GM21528 (cell line): ENCODE results near the gene CARD16.
"Not testable (repeated sequence)": the region's sequence is repeated elsewhere in the genome, so short reads cannot be mapped to it uniquely, and the experiment has no call there.

ENCODE experiments used
- ATAC-seq: cut with Tn5 transposase; IDR thresholded peaks from one replicate; pipeline ENCODE4 v1.9.1; 2021; ENCODE audit warnings: mild to moderate bottlenecking, moderate library complexity; ENCODE audit not compliant: unreplicated experiment, low FRiP score

CARD16 gene

DNA sequence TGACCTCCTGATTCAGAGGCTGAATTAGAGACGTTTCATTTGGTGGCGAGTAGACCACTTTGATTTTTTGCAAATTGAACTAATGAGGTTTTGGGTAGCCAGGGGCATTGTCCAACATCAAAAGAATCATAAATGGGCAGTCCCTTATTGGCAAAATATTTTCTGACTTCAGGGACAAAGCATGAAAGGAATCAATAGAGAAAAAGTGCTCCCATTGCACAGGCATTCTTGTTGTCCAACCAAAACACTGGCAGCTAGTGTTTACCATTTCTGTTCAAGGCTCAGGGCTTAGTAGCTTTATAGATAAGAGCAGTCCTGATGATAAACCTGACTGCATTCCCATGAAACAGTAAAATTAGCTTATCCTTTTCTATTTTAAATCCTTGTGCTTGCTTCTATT lies 6.4 kb upstream of the CARD16 start:
- no peak for ATAC-seq

GRCh38 chr11:105049481-105049880 lies 4.3 kb upstream of the CARD16 start:
- ATAC-seq = no peak

- ATAC-seq = no peak
Measured at GRCh38 chr11:105046898-105047579, 1.9 kb upstream of the CARD16 start.

DNA sequence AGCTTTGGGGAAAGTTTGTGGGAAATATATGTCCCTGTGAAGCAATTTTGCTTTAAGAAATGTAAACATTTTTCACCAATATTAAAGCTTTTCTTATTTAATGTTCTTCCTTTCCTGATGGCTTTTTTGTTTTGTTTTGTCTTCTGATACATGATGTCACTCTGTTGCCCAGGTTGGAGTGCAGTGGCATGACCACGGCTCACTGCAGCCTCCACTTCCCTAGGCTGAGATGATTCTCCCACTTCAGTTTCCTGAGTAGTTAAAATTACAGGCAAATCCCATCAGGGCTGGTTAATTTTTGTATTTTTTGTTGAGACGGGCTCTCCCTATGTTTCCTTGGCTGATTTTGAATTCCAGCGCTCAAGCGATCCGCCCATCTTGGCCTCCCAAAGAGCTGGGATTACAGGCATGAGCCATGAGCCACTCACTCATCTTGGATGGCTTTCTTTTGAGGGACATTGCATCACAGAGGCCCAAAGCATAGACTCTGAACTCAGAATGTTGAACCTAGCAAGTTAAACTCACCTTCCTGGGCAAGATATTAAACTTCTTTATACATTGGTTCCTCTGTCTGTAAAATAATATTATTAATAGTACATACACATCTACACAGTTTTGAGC lies 651 bp upstream of the CARD16 start:
- ATAC-seq = no peak

- no peak for ATAC-seq
Measured at GRCh38 chr11:105042178-105042577, 3.0 kb downstream of the CARD16 start.

DNA sequence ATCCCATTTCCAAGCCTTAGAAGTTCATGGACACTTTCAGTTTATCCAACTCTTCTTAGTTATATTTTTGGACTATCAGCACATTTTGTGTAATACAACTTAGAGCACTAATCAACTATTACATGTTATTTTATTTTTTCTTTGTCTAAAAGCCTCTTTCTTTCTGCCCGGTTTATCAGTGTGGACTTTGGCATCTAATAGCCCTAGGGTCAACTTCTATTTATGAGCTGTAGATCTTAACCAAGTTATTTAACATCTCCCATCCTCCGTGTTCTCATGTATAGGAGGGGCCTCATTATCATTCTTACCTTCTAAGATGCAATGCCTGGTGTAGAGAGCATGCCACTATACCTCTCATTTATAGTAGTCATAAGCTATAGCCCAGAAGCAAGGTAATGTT lies 4.4 kb downstream of the CARD16 start:
- no peak for ATAC-seq

GRCh38 chr11:105034813-105035620 lies 10.1 kb downstream of the CARD16 start, which contains the start of gene CASP1:
TSS of gene CASP1 (minus strand) at chr11:105035144. CDS start at chr11:105035113, 31 bp downstream.
- ATAC-seq = peak; percentile 97

DNA sequence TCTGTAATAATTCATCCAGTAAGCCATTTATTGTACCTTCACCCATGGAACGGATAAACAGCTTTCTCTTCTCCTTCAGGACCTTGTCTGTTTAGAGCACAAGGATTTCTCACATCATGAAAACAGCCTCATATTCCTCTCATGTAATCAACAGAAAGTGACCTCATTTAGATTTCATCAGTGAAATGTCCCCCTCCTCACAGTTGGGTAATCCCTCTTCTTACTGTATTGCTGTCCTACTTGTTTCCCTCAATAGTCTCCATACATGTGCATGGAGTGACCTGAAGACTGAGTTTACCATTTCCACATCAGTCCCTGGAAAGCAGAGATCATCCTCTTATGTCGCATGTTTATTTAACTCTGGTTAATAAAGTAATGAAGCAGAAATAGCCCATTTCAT lies 10.7 kb downstream of the CARD16 start:
- ATAC-seq = not testable (repeated sequence)

- ATAC-seq = no peak
Measured at GRCh38 chr11:105033781-105034180, 11.4 kb downstream of the CARD16 start.

- ATAC-seq = no peak
Measured at GRCh38 chr11:105033343-105033742, 11.8 kb downstream of the CARD16 start.

DNA sequence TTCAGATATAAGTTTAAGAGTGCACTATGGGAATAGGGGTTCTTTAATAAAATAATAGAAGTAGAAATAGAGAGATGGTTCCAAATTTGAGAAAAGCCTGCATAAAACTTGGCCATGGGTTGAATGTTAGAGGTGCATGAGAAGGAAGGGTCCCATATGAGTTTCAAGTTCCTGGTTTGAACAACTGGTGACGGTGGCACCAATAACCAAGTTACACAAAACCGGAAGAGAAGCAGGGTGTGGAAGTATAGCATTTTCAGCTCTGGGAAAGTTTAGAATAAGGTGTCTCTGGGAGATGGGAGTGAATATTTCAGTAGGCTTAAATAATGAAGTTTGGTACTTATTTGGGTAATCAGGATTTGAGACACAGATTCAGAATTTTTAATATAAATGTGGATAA lies 12.6 kb downstream of the CARD16 start:
- no peak for ATAC-seq

GRCh38 chr11:105027678-105028077 lies 17.5 kb downstream of the CARD16 start:
- ATAC-seq = no peak

- no peak for ATAC-seq
Measured at GRCh38 chr11:105024394-105024793, 20.7 kb downstream of the CARD16 start.

DNA sequence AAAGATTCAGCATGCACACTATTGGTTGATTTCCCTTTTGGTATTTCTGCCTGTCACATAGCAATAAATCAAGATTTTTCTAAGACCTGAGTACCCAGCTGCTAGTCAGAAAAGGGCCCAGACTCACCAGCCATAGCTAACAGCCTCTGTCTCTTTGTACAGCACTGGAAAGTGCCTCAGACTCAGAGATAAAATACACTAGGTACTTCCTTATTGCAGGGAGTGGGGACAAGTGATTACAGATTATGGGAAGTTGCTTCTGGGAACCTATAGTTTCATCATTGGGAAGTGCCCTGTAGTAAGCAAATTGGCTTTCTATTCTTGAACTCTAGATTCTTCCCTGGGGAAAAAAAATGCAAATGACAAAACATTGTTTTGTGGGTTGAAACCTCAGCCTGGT lies 22.1 kb downstream of the CARD16 start, which contains the start of gene CASP5:
Gene CASP5 (minus strand): TSS at position 166 of the 400 bp plus-strand sequence. CDS start 32 bp downstream, at position 134.
- ATAC-seq = no peak

GRCh38 chr11:105022527-105022926 lies 22.6 kb downstream of the CARD16 start:
- ATAC-seq = no peak

DNA sequence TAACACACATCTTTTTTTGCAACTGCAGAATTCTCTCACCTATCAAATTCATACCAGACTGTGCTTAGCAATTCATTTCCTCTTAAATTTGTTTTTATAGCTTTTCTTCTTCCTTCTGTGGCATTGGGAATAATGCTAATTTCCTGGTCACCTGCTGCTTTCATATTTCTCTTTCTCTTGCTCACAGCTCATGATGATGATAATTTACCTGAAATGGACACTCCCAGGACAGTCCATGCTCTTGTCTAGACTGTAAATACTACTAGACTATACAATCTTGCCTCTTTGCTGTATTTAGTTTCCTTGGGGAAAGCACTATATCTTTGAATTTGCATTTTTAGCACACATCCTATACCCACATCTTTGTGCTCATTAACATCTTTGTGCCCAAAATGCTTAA lies 37.7 kb downstream of the CARD16 start:
- no peak for ATAC-seq

- no peak for ATAC-seq
Measured at GRCh38 chr11:105005451-105005845, 39.7 kb downstream of the CARD16 start.

GRCh38 chr11:105004021-105004420 lies 41.1 kb downstream of the CARD16 start:
- ATAC-seq = no peak

- ATAC-seq = no peak
Measured at GRCh38 chr11:105003151-105003550, 42.0 kb downstream of the CARD16 start.

DNA sequence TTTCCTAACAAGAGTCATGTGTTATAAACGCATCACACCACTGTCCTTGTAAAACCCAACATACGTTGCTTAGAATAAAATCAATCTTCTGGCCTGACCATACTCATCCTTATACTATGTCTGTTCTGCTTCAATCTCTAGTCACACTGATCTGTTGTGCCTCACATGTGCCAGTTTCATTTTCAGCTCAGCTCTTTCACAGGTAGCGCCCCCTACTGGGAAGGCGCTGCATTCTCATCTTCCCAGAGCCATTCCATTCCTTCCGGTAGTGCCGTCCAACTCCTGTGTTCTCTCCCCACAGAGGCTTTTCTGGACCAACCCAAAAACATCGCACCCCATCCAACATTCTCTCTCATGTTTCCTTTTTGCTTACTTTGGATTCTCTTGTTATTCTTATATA lies 44.3 kb downstream of the CARD16 start:
- ATAC-seq = peak; percentile 89

GRCh38 chr11:105000167-105000566 lies 45.0 kb downstream of the CARD16 start:
- no peak for ATAC-seq
